HCT116 (cell line): ENCODE data around the gene SLC44A2. TPM values are rescaled to one million over a fixed set of nuclear protein-coding genes. Genes with fewer than 3 reads are reported as not detected.

Experiments
- ATAC-seq: fragments of 200-7000 bp; cut with Tn5 transposase; 2 replicates; pipeline ENCODE4 v1.9.1; 2020; ENCODE audit warnings: mild to moderate bottlenecking, moderate library complexity
- BruUV-seq: library from RNA; stranded (reverse); fragments of 400-500 nt; replicated peaks from 2 replicates; lab custom pipeline; 2021; lab: Mats Ljungman, UMichigan
- CTCF ChIA-PET: fragments of 300-600 bp; sonication (Branson Sonifier 250); formaldehyde crosslinking; loops from one replicate; lab custom pipeline; 2021; ENCODE audit warnings: antibody characterized with exemption; lab: Charles Lee
- POLR2A ChIA-PET: fragments of 300-600, 350-600 bp; sonication (Branson Sonifier 250); formaldehyde crosslinking; loops from one replicate; lab custom pipeline; 2021; ENCODE audit warnings: antibody characterized with exemption; lab: Charles Lee
- RAD21 ChIA-PET, 2 experiments: fragments of 300-600 bp; sonication (Branson Sonifier 250); formaldehyde crosslinking; loops; one replicate each; lab custom pipeline; 2023; ENCODE audit warnings: low total read pairs in 2 of 2; ENCODE audit not compliant: uncharacterized antibody in 2 of 2, unreplicated experiment in 2 of 2, low non-redundant PET in 1 of 2; lab: Charles Lee
- DNase-seq: peaks from one replicate; pipeline ENCODE4 v3.0.0-alpha.2; 2010; ENCODE audit warnings: low read depth, low spot score
- H2AFZ ChIP-seq: fragments of 200-600 bp; shearing (Covaris generic), sonication (generic); 2 replicates; pipeline ENCODE4 v1.6.1; 2017; ENCODE audit warnings: low read depth, mixed run types, mixed read lengths, antibody characterized with exemption, low read length; ENCODE audit not compliant: poor library complexity, severe bottlenecking
- H3K27ac ChIP-seq: 2 replicates; pipeline ENCODE4 v1.5.1; 2012; ENCODE audit warnings: low read depth, low read length
- H3K27me3 ChIP-seq: fragments of 200-600 bp; sonication (generic); 2 replicates; pipeline ENCODE4 v1.6.1; 2016; ENCODE audit warnings: mixed run types, low read length, mixed read lengths; ENCODE audit not compliant: insufficient read depth
- H3K36me3 ChIP-seq, 2 experiments: fragments of 200-500 bp in 1 of 2; fragments of 200-600 bp in 1 of 2; sonication (Bioruptor generic) in 1 of 2; sonication (generic) in 1 of 2; 2 replicates each; pipeline versions ENCODE4 v1.5.1 to v1.6.1; 2014 to 2016; ENCODE audit warnings: low read length in 2 of 2, inconsistent platforms in 1 of 2, mixed read lengths in 1 of 2, mixed run types in 1 of 2; ENCODE audit not compliant: insufficient read depth in 2 of 2, control insufficient read depth in 1 of 2
- H3K4me1 ChIP-seq, 2 experiments: fragments of 200-600 bp in 1 of 2; sonication (generic) in 1 of 2; 2 replicates each; pipeline versions ENCODE4 v1.5.1 to v1.6.1; 2012 to 2017; ENCODE audit warnings: low read length in 2 of 2, inconsistent platforms in 1 of 2, mild to moderate bottlenecking in 1 of 2, mixed read lengths in 1 of 2, mixed run types in 1 of 2, moderate library complexity in 1 of 2; ENCODE audit not compliant: insufficient read depth in 2 of 2, control insufficient read depth in 1 of 2
- H3K4me2 ChIP-seq: fragments of 200-600 bp; sonication (generic); 2 replicates; pipeline ENCODE4 v1.6.1; 2017; ENCODE audit warnings: mixed run types, low read length, mixed read lengths
- H3K4me3 ChIP-seq, 2 experiments: fragments of 200-600 bp in 1 of 2; sonication (generic) in 1 of 2; replicated peaks in 1 of 2; 2 replicates each; pipeline ENCODE4 v1.5.1; 2011 to 2016; ENCODE audit warnings: low read length in 2 of 2, control low read depth in 1 of 2, low read depth in 1 of 2, mild to moderate bottlenecking in 1 of 2, mixed read lengths in 1 of 2, mixed run types in 1 of 2
- H3K79me2 ChIP-seq: fragments of 200-600 bp; sonication (generic); 2 replicates; pipeline ENCODE4 v1.6.1; 2017; ENCODE audit warnings: mild to moderate bottlenecking, mixed run types, low read length, moderate library complexity, mixed read lengths; ENCODE audit not compliant: insufficient read depth
- H3K9ac ChIP-seq: fragments of 200-600 bp; sonication (generic); 2 replicates; pipeline ENCODE4 v1.6.1; 2016; ENCODE audit warnings: low read length, mixed read lengths
- H3K9me2 ChIP-seq: fragments of 200-600 bp; sonication (generic), shearing (Covaris generic); 2 replicates; pipeline ENCODE4 v1.6.1; 2017; ENCODE audit warnings: mixed run types, mild to moderate bottlenecking, moderate library complexity; ENCODE audit not compliant: insufficient read depth
- H3K9me3 ChIP-seq, 2 experiments: fragments of 200-500 bp in 1 of 2; fragments of 200-600 bp in 1 of 2; sonication (Bioruptor generic) in 1 of 2; sonication (generic) in 1 of 2; 2 replicates each; pipeline ENCODE4 v1.6.1; 2014 to 2017; ENCODE audit warnings: low read length in 2 of 2, mixed read lengths in 2 of 2, inconsistent platforms in 1 of 2, low read depth in 1 of 2, mild to moderate bottlenecking in 1 of 2, mixed run types in 1 of 2, moderate library complexity in 1 of 2; ENCODE audit not compliant: control insufficient read depth in 1 of 2, insufficient read depth in 1 of 2
- H4K20me1 ChIP-seq: fragments of 200-600 bp; sonication (generic), shearing (Covaris generic); 2 replicates; pipeline ENCODE4 v1.6.1; 2017; ENCODE audit warnings: mixed run types, mild to moderate bottlenecking, moderate library complexity; ENCODE audit not compliant: insufficient read depth
- CBX3 ChIP-seq: IDR thresholded peaks from 2 replicates; pipeline ENCODE4 v1.6.1; 2012; ENCODE audit warnings: low read depth
- CTCF ChIP-seq, 3 experiments: fragments of 200-600 bp in 1 of 3; sonication (generic) in 1 of 3; IDR thresholded peaks in 2 of 3; conservative IDR thresholded peaks in 1 of 3; 2 replicates each; pipeline ENCODE4 v1.5.1; 2012 to 2017; ENCODE audit warnings: low read depth in 2 of 3, low read length in 2 of 3, antibody characterized with exemption in 1 of 3, borderline replicate concordance in 1 of 3, control low read depth in 1 of 3, mild to moderate bottlenecking in 1 of 3, mixed read lengths in 1 of 3, mixed run types in 1 of 3, moderate library complexity in 1 of 3; ENCODE audit not compliant: insufficient read depth in 1 of 3
- EZH2 ChIP-seq: fragments of 200-600 bp; sonication (generic); IDR thresholded peaks from 2 replicates; pipeline ENCODE4 v1.6.1; 2017; ENCODE audit warnings: antibody characterized with exemption, mixed run types
- FOSL1 ChIP-seq: IDR thresholded peaks from 2 replicates; pipeline ENCODE4 v1.6.1; 2012; ENCODE audit warnings: low read depth
- POLR2A ChIP-seq: IDR thresholded peaks from 2 replicates; pipeline ENCODE4 v1.7.0; 2011; ENCODE audit warnings: borderline replicate concordance; ENCODE audit not compliant: insufficient read depth, insufficient read length; ENCODE audit errors: extremely low read depth
- POLR2AphosphoS5 ChIP-seq: IDR thresholded peaks from 2 replicates; pipeline ENCODE4 v1.6.1; 2011; ENCODE audit warnings: mild to moderate bottlenecking, low read depth, low read length, moderate library complexity
- RAD21 ChIP-seq: IDR thresholded peaks from 2 replicates; pipeline ENCODE4 v1.6.1; 2012; ENCODE audit warnings: low read depth, mild to moderate bottlenecking
- SP1 ChIP-seq: IDR thresholded peaks from 2 replicates; pipeline ENCODE4 v1.6.1; 2012; ENCODE audit warnings: low read depth
- TCF7L2 ChIP-seq: IDR thresholded peaks from 2 replicates; pipeline ENCODE4 v1.7.0; 2011; ENCODE audit warnings: borderline replicate concordance, inconsistent platforms; ENCODE audit not compliant: insufficient read depth, insufficient read length; ENCODE audit errors: extremely low read depth
- ZBTB33 ChIP-seq: IDR thresholded peaks from 2 replicates; pipeline ENCODE4 v1.6.1; 2011; ENCODE audit warnings: mild to moderate bottlenecking, low read length, moderate library complexity; ENCODE audit not compliant: insufficient replicate concordance; ENCODE audit errors: extremely low read depth
- ZFX ChIP-seq: fragments of 450-650 bp; IDR thresholded peaks from 2 replicates; pipeline ENCODE4 v1.6.1; 2017
- ZNF274 ChIP-seq: fragments of 200-500 bp; sonication (Bioruptor generic); IDR thresholded peaks from 2 replicates; pipeline ENCODE4 v1.6.1; 2014; ENCODE audit warnings: mild to moderate bottlenecking, low read depth, low read length, inconsistent platforms
- intact Hi-C: fragments of 100-400 bp; cut with micrococcal nuclease; formaldehyde crosslinking; loops from 2 replicates; pipeline ENCODE4 v1.10.0; 2022
- total RNA-seq: library from RNA; stranded (reverse); gene quantifications from one replicate; pipeline ENCODE4 v1.2.1, GENCODE V29; 2021; ENCODE audit not compliant: unreplicated experiment

SLC44A2 gene
- total RNA-seq, 1 experiment from 2014 or later = 90.9 TPM

- RAD21 ChIA-PET = interaction anchor here in 1 of 2 experiments (0.6 kb wide), 1 partner anchor 97 kb away, joined by 3 read pairs; no protein-coding TSS in a partner anchor
- Histone ChIP-seq H3K27me3 (no peaks in the 10 kb centered on the region), H4K20me1 (no peaks in the 10 kb centered on the region)
- CTCF ChIA-PET = interaction anchor here (0.7 kb wide), 1 partner anchor 544 kb away, joined by 4 read pairs; no protein-coding TSS in a partner anchor
- TF ChIP-seq EZH2 (no peak), CBX3 (no peak), FOSL1 (no peak), ZNF274 (no peak)
- TF ChIP-seq, all 23 proteins: peak for 0
- Histone ChIP-seq H3K9ac (no peak overlapping the region), H3K4me2 (no peak overlapping the region), H3K36me3 (peaks cover 22 to 25% of the 10 kb centered on the region in 2 experiments; a peak in 3 of 4 replicates), H2AFZ (no peak overlapping the region), H3K4me1 (peaks cover 5 to 13% of the 10 kb centered on the region in 2 experiments; a peak in 3 of 4 replicates), H3K9me2 (no peaks in the 10 kb centered on the region), H3K27ac (no peak overlapping the region), H3K4me3 (no peak overlapping the region), H3K9me3 (no peaks in the 10 kb centered on the region), H3K79me2 (no peaks in the 10 kb centered on the region)
- POLR2A ChIA-PET = no interaction called here
- no TSS peak for BruUV-seq
- intact Hi-C loops = no loop called here
- ATAC-seq (no peak), DNase-seq (no peak)
These were observed 15.9 kb downstream of the SLC44A2 start for GRCh38 chr19:10641248-10641647.

GRCh38 chr19:10642473-10643171 is 17.3 kb downstream of the SLC44A2 start:
- ChIA-PET RAD21 (no interaction called here), CTCF (interaction anchor here (2.9 to 5.7 kb wide), 2 partner anchors 61 to 159 kb away, joined by 14 to 114 read pairs; no protein-coding TSS in a partner anchor), POLR2A (no interaction called here)
- ATAC-seq (no peak), DNase-seq (no peak)
- Histone ChIP-seq H2AFZ (no peak overlapping the region), H3K4me1 (peaks cover 5 to 13% of the 10 kb centered on the region in 2 experiments; a peak in 3 of 4 replicates), H3K9me3 (no peaks in the 10 kb centered on the region), H3K4me2 (no peak overlapping the region), H3K27ac (no peak overlapping the region), H3K4me3 (no peak overlapping the region), H3K79me2 (no peaks in the 10 kb centered on the region), H3K9ac (no peak overlapping the region), H3K36me3 (peaks cover 9 to 23% of the 10 kb centered on the region in 2 experiments; a peak in 3 of 4 replicates), H3K27me3 (no peaks in the 10 kb centered on the region), H4K20me1 (no peaks in the 10 kb centered on the region), H3K9me2 (no peaks in the 10 kb centered on the region)
- no peak for TF ChIP-seq ZBTB33
- TF ChIP-seq RAD21 = no peak
- no peak for TF ChIP-seq TCF7L2
- TF ChIP-seq POLR2AphosphoS5 = no peak
- TF ChIP-seq ZNF274 = no peak
- no peak for TF ChIP-seq POLR2A
- no peak for TF ChIP-seq CTCF (IDR thresholded peaks at IDR 0.05 in 2 of 3, conservative IDR thresholded peaks at IDR 0.05 in 1 of 3; ENCODE audit: borderline replicate concordance in 1 of 3, insufficient read depth in 1 of 3, low read depth in 2 of 3, low read length in 2 of 3)
- TF ChIP-seq ZFX = no peak
- no peak for TF ChIP-seq SP1
- intact Hi-C loops = no loop called here
- no TSS peak for BruUV-seq
